ENCODE measurements around the gene NUTF2. TPM values are rescaled to one million over a fixed set of nuclear protein-coding genes. Genes with fewer than 3 reads are reported as not detected.

The NUTF2 gene
- total RNA-seq, 4 donors from 2014 or later = 101 to 161 (median 113) TPM

- no peak for DNase-seq (ENCODE audit: low spot score in 2 of 2)
- H3K36me3 ChIP-seq = peaks cover 75% of the 10 kb centered on the region
- no peak overlapping the region for H3K4me3 ChIP-seq
- 84% methylated on average over 6 of the region's 6 CpGs for WGBS
- no peak overlapping the region for H3K27ac ChIP-seq
- peaks cover 16% of the 10 kb centered on the region for H3K4me1 ChIP-seq
- TF ChIP-seq POLR2AphosphoS5 (IDR thresholded peaks at IDR 0.05) = no peak
- no peak for TF ChIP-seq POLR2A (IDR thresholded peaks at IDR 0.05)
- TF ChIP-seq CTCF (IDR thresholded peaks at IDR 0.05) = no peak
- TF ChIP-seq EP300 (IDR thresholded peaks at IDR 0.05) = no peak
- no peaks in the 10 kb centered on the region for H3K27me3 ChIP-seq
- no peaks in the 10 kb centered on the region for H3K9me3 ChIP-seq
These were observed 36.6 kb downstream of the NUTF2 start for GRCh38 chr16:67883146-67883871.

DNA sequence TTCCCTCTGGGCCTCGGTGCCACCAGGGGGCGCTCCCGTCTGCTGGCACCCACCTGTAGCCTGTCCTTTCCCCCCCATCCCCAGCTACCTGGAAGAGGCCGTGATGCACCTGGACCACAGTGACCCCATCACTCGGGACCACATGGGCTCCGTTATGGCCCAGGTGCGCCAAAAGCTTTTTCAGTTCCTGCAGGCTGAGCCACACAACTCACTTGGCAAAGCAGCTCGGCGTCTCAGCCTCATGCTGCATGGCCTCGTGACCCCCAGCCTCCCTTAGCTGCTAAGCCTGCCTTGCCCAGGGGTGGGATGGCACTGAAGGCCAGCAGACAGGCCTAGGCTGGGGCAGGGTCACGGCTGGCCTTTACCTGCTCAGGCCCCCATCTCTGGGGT lies 37.1 kb downstream of the NUTF2 start:
- H3K36me3 ChIP-seq = peaks cover 69% of the 10 kb centered on the region
- TF ChIP-seq POLR2A (IDR thresholded peaks at IDR 0.05) (no peak), CTCF (IDR thresholded peaks at IDR 0.05) (peak; percentile 43 to 86)
- no peaks in the 10 kb centered on the region for H3K9me3 ChIP-seq
- peaks cover 16% of the 10 kb centered on the region for H3K4me1 ChIP-seq
- H3K27ac ChIP-seq = no peak overlapping the region
- WGBS = 41% methylated on average over 7 of the region's 11 CpGs
- H3K27me3 ChIP-seq = no peaks in the 10 kb centered on the region
- H3K4me3 ChIP-seq = no peak overlapping the region
- DNase-seq (ENCODE audit: low spot score in 2 of 2) = peak in 1 of 2 donors; percentile 80

GRCh38 chr16:67884684-67885083 lies 38.0 kb downstream of the NUTF2 start, which contains the start of gene NRN1L:
TSS of gene NRN1L (plus strand) at chr16:67884885. CDS start at chr16:67884904, 19 bp downstream.
- Histone ChIP-seq H3K4me1 (peaks cover 16% of the 10 kb centered on the region), H3K4me3 (peak within 1 kb of the TSS; percentile 16), H3K9me3 (no peaks in the 10 kb centered on the region), H3K27ac (no peak within 1 kb of the TSS), H3K36me3 (peaks cover 61% of the 10 kb centered on the region), H3K27me3 (no peaks in the 10 kb centered on the region)
- peak; percentile 91 to 93 for DNase-seq (ENCODE audit: low spot score in 2 of 2)
- no peak for TF ChIP-seq CTCF (IDR thresholded peaks at IDR 0.05)
- 20% methylated on average over 14 of the region's 22 CpGs for WGBS

DNA sequence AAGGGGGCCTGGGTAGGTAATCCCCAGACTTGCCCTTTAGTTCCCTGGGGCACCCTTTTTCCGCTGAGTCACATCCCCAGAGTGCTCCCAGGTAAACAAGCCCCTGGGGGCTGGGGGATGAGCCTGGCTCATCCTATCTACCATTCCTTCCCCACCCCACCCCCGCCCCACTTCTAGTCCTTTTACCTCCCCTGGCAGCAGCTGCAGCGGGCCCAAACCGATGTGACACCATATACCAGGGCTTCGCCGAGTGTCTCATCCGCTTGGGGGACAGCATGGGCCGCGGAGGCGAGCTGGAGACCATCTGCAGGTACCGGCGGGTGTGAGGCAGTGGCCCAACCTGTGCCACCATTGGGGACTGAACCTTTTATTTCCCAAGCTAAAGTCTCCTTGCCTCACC lies 38.8 kb downstream of the NUTF2 start:
- TF ChIP-seq CTCF (IDR thresholded peaks at IDR 0.05) = no peak
- no peak for TF ChIP-seq POLR2A (IDR thresholded peaks at IDR 0.05)
- TF ChIP-seq POLR2AphosphoS5 (IDR thresholded peaks at IDR 0.05) = no peak
- no peak for TF ChIP-seq EP300 (IDR thresholded peaks at IDR 0.05)
- H3K27ac ChIP-seq = no peak overlapping the region
- no peak for DNase-seq (ENCODE audit: low spot score in 2 of 2)
- H3K4me1 ChIP-seq = peaks cover 16% of the 10 kb centered on the region
- H3K9me3 ChIP-seq = no peaks in the 10 kb centered on the region
- no peak overlapping the region for H3K4me3 ChIP-seq
- peaks cover 52% of the 10 kb centered on the region for H3K36me3 ChIP-seq
- H3K27me3 ChIP-seq = no peaks in the 10 kb centered on the region
- 89% methylated on average over 4 of the region's 12 CpGs for WGBS

DNA sequence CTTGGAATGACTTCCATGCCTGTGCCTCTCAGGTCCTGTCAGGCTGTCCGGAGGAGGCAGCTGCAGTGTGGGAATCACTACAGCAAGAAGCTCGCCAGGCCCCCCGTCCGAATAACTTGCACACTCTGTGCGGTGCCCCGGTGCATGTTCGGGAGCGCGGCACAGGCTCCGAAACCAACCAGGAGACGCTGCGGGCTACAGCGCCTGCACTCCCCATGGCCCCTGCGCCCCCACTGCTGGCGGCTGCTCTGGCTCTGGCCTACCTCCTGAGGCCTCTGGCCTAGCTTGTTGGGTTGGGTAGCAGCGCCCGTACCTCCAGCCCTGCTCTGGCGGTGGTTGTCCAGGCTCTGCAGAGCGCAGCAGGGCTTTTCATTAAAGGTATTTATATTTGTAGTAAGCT lies 39.2 kb downstream of the NUTF2 start:
- peaks cover 48% of the 10 kb centered on the region for H3K36me3 ChIP-seq
- 98% methylated on average over 13 of the region's 19 CpGs for WGBS
- H3K4me3 ChIP-seq = no peak overlapping the region
- no peak for DNase-seq (ENCODE audit: low spot score in 2 of 2)
- H3K4me1 ChIP-seq = peaks cover 16% of the 10 kb centered on the region
- H3K27ac ChIP-seq = no peak overlapping the region
- H3K9me3 ChIP-seq = no peaks in the 10 kb centered on the region
- TF ChIP-seq POLR2AphosphoS5 (IDR thresholded peaks at IDR 0.05) (no peak), EP300 (IDR thresholded peaks at IDR 0.05) (no peak), CTCF (IDR thresholded peaks at IDR 0.05) (no peak), POLR2A (IDR thresholded peaks at IDR 0.05) (no peak)
- no peaks in the 10 kb centered on the region for H3K27me3 ChIP-seq
